ENCODE results near the gene BTG4.

Gene BTG4

GRCh38 chr11:111512296-111513239 is at the start of gene BTG4:
TSS of gene BTG4 (minus strand) at chr11:111512386. CDS start at chr11:111498776, 13,610 bp downstream.
- no peak for DNase-seq (ENCODE audit: insufficient read length, low spot score)
- no peak for FAIRE-seq

DNA sequence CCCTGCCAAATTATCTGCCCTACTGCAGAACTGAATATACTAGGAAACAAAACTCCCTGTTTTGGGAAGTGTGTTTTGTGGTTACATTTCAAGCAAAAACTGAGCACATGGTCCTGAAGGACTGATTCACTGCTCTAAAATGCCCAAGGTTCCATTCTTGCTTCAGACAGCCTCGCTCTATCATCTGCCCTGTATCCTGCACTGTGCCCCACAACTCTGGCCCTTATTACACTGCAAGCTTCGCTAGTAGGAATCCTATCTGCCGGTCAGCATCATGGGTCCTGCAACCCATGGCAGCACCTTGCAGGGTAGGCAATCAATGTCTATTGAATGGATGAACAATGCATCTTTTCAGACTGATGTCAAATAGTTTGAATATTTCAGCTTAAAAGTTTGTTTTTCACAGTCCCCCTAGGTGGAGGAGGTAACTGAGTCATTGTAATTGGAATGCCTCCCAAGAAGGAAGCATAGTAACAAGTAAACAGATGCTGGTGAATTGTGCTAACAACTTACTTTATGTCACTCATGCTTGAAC is 49.7 kb upstream of the BTG4 start:
- peak; percentile 99 for FAIRE-seq
- peak; percentile 61 for DNase-seq (ENCODE audit: insufficient read length, low spot score)

DNA sequence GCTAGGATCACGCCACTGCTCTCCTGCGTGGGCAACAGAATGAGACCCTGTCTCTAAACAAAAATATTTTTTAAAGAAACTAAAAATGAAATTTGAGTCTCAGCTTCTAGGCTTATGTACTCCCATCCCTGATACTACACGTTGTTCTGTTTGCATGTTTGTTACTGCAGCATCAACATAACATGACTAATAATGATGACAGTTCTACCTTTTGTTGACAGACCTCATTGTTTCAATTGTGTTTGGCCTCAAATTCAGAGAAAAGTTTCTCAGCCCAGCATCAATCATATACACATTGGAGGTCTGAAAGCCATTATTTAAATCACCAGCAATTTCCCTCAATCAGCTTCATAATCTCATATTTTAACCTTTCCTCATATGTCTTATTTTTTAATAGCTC is 49.1 kb upstream of the BTG4 start:
- FAIRE-seq: no peak
- no peak for DNase-seq (ENCODE audit: insufficient read length, low spot score)

GRCh38 chr11:111560800-111561199 is 48.6 kb upstream of the BTG4 start:
- DNase-seq (ENCODE audit: insufficient read length, low spot score) (no peak), FAIRE-seq (no peak)

DNA sequence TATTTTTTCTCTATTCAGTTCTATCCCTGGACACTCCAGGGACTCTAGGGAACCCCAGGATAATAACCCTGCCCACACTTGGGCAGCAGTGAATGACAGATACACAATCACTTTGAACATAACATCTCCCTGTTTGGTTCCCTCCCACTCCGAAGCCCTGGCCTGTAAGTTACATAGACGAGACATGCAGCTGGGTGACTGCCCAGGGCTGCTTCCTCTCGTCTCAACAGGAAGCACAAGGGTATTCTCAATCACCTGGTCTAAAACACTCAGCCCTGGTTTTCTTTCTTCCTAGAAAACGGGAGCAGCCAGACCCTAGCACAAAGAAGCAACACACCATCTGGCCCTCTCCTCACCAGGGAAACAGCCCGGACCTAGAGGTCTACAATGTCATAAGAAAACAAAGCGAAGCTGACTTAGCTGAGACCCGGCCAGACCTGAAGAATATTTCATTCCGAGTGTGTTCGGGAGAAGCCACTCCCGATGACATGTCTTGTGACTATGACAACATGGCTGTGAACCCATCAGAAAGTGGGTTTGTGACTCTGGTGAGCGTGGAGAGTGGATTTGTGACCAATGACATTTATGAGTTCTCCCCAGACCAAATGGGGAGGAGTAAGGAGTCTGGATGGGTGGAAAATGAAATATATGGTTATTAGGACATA is 47.7 kb upstream of the BTG4 start:
- peak; percentile 87 for FAIRE-seq
- DNase-seq (ENCODE audit: insufficient read length, low spot score): no peak

GRCh38 chr11:111557425-111558111 is 45.4 kb upstream of the BTG4 start:
- DNase-seq (ENCODE audit: insufficient read length, low spot score) (peak; percentile 87), FAIRE-seq (peak; percentile 99)

- FAIRE-seq: no peak
These were observed 43.1 kb upstream of the BTG4 start for GRCh38 chr11:111555255-111555654.

GRCh38 chr11:111554532-111554931 is 42.3 kb upstream of the BTG4 start:
- peak; percentile 86 for FAIRE-seq

More at GRCh38 chr11:111555255-111555654, 43.1 kb upstream of the BTG4 start:
- no peak for DNase-seq (ENCODE audit: insufficient read length, low spot score)

GRCh38 chr11:111550258-111550657 is 38.1 kb upstream of the BTG4 start:
- peak; percentile 46 for FAIRE-seq
- DNase-seq (ENCODE audit: insufficient read length, low spot score): no peak

More at GRCh38 chr11:111554532-111554931, 42.3 kb upstream of the BTG4 start:
- DNase-seq (ENCODE audit: insufficient read length, low spot score): no peak

- no peak for FAIRE-seq
- DNase-seq (ENCODE audit: insufficient read length, low spot score): no peak
These were observed 37.6 kb upstream of the BTG4 start for GRCh38 chr11:111549869-111550203.

DNA sequence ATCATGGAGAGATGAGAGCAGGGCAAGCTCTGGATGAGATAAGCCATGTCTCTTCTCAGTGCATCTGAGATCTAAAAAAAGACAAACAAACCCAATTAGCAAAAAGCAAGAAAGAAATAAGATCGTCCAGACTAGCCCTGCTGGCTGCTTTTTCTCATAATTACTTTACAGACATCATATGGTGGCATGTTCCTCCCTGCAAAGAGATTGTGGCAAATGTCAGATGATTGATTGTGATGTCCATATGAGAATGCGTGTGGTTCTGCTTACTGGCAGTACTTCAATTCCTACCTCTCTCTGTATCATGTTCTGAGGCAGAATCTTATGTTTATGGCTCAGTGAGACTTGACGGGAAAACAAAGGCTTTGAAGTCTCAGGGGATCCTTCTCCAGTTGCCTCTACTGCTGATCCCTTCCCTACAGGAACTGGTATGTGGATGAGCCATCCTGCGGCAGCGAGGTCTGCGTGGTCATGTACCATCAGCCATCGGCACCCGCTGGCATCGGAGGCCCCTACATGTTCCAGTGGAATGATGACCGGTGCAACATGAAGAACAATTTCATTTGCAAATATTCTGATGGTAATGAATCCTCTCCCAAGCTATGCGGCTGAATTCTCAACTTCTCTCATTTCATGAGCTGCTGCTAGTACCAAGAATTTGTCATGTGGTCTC is 37.1 kb upstream of the BTG4 start:
- no peak for DNase-seq (ENCODE audit: insufficient read length, low spot score)
- peak; percentile 72 for FAIRE-seq

GRCh38 chr11:111548525-111548924 is 36.3 kb upstream of the BTG4 start:
- DNase-seq (ENCODE audit: insufficient read length, low spot score) (no peak), FAIRE-seq (no peak)

- FAIRE-seq (peak; percentile 96), DNase-seq (ENCODE audit: insufficient read length, low spot score) (no peak)
These were observed 30.6 kb upstream of the BTG4 start for GRCh38 chr11:111542606-111543275.

DNA sequence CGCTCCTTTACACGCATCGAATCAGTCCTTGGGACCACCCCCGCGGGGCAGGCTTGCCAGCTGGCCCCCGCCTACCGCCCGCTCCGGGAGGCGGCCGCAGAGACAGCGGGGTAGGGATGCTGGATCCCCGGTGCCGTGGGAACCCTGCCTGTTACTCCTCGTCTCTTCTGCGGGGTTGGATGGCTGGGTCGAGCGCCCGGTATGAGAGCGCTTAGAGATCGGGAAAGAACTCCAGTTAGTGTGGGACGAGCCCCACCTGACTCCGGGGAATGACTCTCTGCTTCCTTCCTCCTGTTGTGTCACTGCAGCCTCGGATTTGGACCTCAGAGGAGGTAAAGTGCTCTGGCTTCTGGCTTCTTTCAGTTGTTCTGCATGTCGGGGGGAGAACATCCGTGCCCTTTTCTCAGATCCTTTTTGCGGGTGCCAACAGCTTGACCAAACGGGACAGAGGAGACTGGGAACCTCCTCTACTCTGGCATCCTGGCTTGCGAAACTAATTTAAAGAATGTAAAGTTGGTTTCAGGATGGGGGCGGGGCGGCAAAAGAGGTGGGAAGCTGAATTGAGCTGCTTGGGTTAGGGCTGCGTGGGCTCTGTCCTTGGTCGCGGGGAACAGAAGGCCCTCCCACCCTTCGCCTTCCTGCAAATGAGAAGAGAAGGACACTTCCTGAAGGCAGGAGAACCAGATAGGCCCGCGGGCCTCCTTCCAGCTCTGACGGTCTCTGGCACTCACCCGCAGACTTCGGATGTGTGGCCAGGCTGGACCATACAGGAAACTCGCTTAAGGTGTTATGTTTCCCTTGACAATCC is 29.3 kb upstream of the BTG4 start:
- FAIRE-seq (no peak), DNase-seq (ENCODE audit: insufficient read length, low spot score) (peak; percentile 84)

DNA sequence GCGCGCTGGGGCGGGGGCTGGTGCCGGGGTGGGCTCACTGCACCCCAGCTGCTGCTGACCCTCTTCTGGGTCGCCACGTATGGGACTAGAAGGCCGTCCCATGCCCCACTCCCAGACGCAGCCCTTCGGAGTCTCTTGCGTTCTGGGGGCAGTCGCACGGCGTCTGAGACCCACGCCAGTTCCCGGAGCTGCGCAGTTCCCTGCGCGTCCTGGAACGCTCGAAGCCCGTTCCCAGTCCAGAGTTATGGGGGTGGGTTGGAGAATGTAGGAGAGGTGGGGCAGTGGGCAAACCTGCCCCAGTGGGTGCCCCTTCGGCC is 28.7 kb upstream of the BTG4 start:
- no peak for FAIRE-seq
- no peak for DNase-seq (ENCODE audit: insufficient read length, low spot score)

DNA sequence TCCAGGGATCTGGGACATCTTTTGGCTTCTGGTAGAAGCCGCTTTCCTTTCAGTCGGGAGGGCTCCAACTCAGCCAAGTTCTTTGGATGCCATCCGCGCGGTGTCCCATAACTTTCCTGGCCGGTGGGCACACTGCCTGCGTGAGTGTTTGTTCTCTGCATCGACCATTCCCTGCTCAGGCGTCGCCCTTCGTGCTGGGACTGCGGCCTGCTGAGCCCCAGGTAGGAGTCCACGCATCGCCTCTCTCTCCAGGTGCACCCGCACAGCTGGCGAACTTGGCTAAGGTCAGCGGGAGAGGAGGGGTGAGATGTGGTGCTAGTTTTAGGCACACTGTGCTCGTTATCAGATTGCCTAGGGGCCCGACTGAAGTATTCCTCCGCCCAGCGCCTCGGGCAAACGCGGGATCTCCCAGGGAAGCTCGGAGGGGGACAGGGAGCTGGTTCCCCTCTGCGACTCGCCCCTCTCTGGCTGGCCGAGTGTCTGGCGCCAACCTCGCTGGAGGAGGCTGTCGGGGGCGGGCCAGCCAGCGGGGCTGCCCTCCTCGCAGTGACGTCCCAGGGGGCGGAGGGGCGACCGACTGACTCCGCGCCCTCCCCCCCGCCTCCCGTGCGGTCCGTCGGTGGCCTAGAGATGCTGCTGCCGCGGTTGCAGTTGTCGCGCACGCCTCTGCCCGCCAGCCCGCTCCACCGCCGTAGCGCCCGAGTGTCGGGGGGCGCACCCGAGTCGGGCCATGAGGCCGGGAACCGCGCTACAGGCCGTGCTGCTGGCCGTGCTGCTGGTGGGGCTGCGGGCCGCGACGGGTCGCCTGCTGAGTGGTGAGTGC is 28.1 kb upstream of the BTG4 start, which contains the start of gene LAYN:
Gene LAYN (plus strand): TSS at position 607 of the 823 bp plus-strand sequence. CDS start 124 bp downstream, at position 731.
- peak; percentile 87 for DNase-seq (ENCODE audit: insufficient read length, low spot score)
- peak; percentile 100 for FAIRE-seq

GRCh38 chr11:111539426-111540113 is 27.4 kb upstream of the BTG4 start:
- FAIRE-seq: no peak

More at GRCh38 chr11:111539426-111540113, 27.4 kb upstream of the BTG4 start:
- DNase-seq (ENCODE audit: insufficient read length, low spot score): no peak

Measured in HTR-8/SVneo (cell line).